ENCODE results near the gene IFT74.

IFT74 gene

GRCh38 chr9:27037499-27037898 lies 81.3 kb downstream of the IFT74 start:
- DNase-seq (ENCODE audit: extremely low read depth, low read depth): no peak
- no peak overlapping the region for H3K4me3 ChIP-seq (replicated peaks; ENCODE audit: low read depth, low read length)
- TF ChIP-seq, protein P1, sequence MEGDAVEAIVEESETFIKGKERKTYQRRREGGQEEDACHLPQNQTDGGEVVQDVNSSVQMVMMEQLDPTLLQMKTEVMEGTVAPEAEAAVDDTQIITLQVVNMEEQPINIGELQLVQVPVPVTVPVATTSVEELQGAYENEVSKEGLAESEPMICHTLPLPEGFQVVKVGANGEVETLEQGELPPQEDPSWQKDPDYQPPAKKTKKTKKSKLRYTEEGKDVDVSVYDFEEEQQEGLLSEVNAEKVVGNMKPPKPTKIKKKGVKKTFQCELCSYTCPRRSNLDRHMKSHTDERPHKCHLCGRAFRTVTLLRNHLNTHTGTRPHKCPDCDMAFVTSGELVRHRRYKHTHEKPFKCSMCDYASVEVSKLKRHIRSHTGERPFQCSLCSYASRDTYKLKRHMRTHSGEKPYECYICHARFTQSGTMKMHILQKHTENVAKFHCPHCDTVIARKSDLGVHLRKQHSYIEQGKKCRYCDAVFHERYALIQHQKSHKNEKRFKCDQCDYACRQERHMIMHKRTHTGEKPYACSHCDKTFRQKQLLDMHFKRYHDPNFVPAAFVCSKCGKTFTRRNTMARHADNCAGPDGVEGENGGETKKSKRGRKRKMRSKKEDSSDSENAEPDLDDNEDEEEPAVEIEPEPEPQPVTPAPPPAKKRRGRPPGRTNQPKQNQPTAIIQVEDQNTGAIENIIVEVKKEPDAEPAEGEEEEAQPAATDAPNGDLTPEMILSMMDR (IDR thresholded peaks at IDR 0.05; ENCODE audit: low read depth, low read length, missing control alignments): no peak

- no peak overlapping the region for H3K4me3 ChIP-seq (replicated peaks; ENCODE audit: low read depth, low read length)
- TF ChIP-seq, protein P1 (IDR thresholded peaks at IDR 0.05; ENCODE audit: low read depth, low read length, missing control alignments): no peak
- DNase-seq (ENCODE audit: extremely low read depth, low read depth): no peak
These were observed 85.5 kb downstream of the IFT74 start for GRCh38 chr9:27041746-27042145.

DNA sequence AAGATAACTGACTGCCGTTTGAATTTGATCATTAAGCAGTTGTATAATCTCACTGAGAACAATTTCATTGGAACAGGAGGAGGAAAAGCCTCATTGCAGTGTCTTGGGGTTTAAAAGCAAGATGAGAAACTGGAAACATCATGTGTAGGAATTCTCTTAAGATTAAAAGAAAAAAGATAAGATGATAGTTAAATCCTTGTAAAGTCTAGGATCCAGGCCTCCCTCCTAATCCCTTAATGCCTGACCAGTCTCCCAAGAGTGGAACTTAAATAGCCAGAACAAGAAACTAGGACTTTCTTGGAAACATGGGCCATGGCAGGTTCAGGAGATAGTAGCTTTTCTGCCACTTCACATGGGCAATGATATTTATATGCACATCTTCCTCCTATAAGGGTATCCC lies 86.3 kb downstream of the IFT74 start:
- H3K4me3 ChIP-seq (replicated peaks; ENCODE audit: low read depth, low read length): no peak overlapping the region
- DNase-seq (ENCODE audit: extremely low read depth, low read depth): no peak
- TF ChIP-seq, protein P1 (IDR thresholded peaks at IDR 0.05; ENCODE audit: low read depth, low read length, missing control alignments): no peak

DNA sequence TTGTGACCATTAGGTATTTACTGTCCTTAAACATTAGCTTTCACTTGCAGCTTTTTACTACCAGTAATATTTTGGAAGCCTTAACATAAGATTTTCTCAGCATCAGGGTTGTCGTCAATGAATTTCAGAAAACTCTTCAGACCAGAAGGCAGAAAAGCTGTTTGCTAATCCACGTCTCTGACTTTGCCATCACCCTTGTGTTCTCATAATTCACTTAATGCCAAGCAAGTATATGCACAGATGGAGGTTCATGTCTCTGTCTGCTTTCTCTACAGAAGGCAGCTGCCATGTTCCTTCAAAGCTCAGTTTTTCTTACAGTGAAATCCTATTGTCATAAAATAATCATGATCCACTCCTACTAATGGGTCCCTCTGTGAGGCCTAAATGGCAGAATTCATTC lies 87.0 kb downstream of the IFT74 start:
- no peak overlapping the region for H3K4me3 ChIP-seq (replicated peaks; ENCODE audit: low read depth, low read length)
- TF ChIP-seq, protein P1 (IDR thresholded peaks at IDR 0.05; ENCODE audit: low read depth, low read length, missing control alignments): no peak
- no peak for DNase-seq (ENCODE audit: extremely low read depth, low read depth)

GRCh38 chr9:27047136-27047535 lies 90.9 kb downstream of the IFT74 start:
- DNase-seq (ENCODE audit: extremely low read depth, low read depth): no peak
- H3K4me3 ChIP-seq (replicated peaks; ENCODE audit: low read depth, low read length): no peak overlapping the region
- TF ChIP-seq, protein P1 (IDR thresholded peaks at IDR 0.05; ENCODE audit: low read depth, low read length, missing control alignments): no peak

- DNase-seq (ENCODE audit: extremely low read depth, low read depth): no peak
- TF ChIP-seq, protein P1 (IDR thresholded peaks at IDR 0.05; ENCODE audit: low read depth, low read length, missing control alignments): no peak
- H3K4me3 ChIP-seq (replicated peaks; ENCODE audit: low read depth, low read length): no peak overlapping the region
These were observed 97.3 kb downstream of the IFT74 start for GRCh38 chr9:27053369-27054022.

GRCh38 chr9:27054125-27054524 lies 97.9 kb downstream of the IFT74 start:
- TF ChIP-seq, protein P1 (IDR thresholded peaks at IDR 0.05; ENCODE audit: low read depth, low read length, missing control alignments): no peak
- H3K4me3 ChIP-seq (replicated peaks; ENCODE audit: low read depth, low read length): no peak overlapping the region
- DNase-seq (ENCODE audit: extremely low read depth, low read depth): no peak
